ENCODE measurements around the gene VPS26C. TPM values are rescaled to one million over a fixed set of nuclear protein-coding genes. Genes with fewer than 3 reads are reported as not detected.

Gene VPS26C
- total RNA-seq, 1 experiment from 2014 or later, result 40.5 TPM

DNA sequence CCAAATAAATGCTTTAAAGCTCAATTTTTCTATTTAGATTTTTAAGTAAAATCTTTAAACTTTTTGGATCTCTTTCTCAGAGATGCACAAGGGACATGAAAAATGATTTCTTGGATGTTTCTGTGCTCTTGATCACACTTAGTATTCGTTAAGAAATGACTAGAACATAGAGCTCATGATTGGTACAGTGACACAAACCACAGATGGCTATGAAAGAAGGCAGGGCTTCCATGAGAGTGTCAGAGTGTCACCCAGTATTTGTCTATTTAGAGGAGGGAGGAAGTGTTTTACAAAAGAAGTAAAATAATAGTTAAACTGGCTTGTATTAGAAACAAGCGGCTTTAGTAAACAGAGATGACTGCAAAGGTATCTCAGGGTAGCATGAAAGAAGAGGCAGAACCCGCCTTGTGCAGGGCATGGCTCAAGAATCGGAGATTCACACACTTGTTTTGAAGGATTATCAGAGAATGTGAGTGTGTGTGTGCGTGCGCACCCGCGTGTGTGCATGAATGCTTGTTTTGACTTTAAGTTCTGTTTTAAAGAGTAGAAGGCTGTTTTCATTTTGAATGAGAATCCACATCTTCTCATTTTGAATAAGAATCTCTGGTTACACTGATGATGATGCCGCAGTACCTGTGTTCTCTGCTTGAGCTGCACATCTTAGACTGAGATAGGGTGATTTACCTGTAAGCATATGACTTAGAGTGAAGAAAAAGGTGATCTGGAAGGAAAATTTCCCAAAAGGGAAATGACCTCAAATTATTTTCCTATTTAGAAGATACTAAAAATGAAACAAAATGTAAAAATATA, 82.1 kb downstream of the VPS26C start:
- DNase-seq, result no peak
- ChIA-PET CTCF (no interaction called here), POLR2A (no interaction called here)
- H3K36me3 Mint-ChIP-seq (ENCODE audit: insufficient read depth, unreplicated experiment), result peaks cover 51% of the 10 kb centered on the region
- Histone ChIP-seq H3K4me3 (ENCODE audit: low read depth, low read length) (no peak overlapping the region), H3K27me3 (replicated peaks; ENCODE audit: control insufficient read depth, insufficient read depth, low read length) (no peaks in the 10 kb centered on the region), H3K36me3 (ENCODE audit: control insufficient read depth, insufficient read depth, low read length) (peaks cover 2% of the 10 kb centered on the region; the same call in 1 of the 2 replicates), H3K4me1 (no peaks in the 10 kb centered on the region), H3K9me3 (no peaks in the 10 kb centered on the region)
- no peaks in the 10 kb centered on the region for H3K27me3 Mint-ChIP-seq (ENCODE audit: insufficient read depth, unreplicated experiment)
- TF ChIP-seq, protein P1, sequence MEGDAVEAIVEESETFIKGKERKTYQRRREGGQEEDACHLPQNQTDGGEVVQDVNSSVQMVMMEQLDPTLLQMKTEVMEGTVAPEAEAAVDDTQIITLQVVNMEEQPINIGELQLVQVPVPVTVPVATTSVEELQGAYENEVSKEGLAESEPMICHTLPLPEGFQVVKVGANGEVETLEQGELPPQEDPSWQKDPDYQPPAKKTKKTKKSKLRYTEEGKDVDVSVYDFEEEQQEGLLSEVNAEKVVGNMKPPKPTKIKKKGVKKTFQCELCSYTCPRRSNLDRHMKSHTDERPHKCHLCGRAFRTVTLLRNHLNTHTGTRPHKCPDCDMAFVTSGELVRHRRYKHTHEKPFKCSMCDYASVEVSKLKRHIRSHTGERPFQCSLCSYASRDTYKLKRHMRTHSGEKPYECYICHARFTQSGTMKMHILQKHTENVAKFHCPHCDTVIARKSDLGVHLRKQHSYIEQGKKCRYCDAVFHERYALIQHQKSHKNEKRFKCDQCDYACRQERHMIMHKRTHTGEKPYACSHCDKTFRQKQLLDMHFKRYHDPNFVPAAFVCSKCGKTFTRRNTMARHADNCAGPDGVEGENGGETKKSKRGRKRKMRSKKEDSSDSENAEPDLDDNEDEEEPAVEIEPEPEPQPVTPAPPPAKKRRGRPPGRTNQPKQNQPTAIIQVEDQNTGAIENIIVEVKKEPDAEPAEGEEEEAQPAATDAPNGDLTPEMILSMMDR (IDR thresholded peaks at IDR 0.05; ENCODE audit: insufficient read depth in 1 of 2, low read depth in 1 of 2, low read length in 1 of 2, severe bottlenecking in 1 of 2, unreplicated experiment in 1 of 2), result no peak
- H3K9me3 Mint-ChIP-seq (ENCODE audit: unreplicated experiment), result no peaks in the 10 kb centered on the region
- no peak overlapping the region for H3K27ac Mint-ChIP-seq (ENCODE audit: unreplicated experiment)
- intact Hi-C loops (cut with micrococcal nuclease; ENCODE audit: unreplicated experiment), result no loop called here
- no peak overlapping the region for H3K4me3 Mint-ChIP-seq (ENCODE audit: unreplicated experiment)
- H3K4me1 Mint-ChIP-seq (ENCODE audit: low read depth, unreplicated experiment), result no peaks in the 10 kb centered on the region
- no TSS peak for BruUV-seq (replicated peaks)

DNA sequence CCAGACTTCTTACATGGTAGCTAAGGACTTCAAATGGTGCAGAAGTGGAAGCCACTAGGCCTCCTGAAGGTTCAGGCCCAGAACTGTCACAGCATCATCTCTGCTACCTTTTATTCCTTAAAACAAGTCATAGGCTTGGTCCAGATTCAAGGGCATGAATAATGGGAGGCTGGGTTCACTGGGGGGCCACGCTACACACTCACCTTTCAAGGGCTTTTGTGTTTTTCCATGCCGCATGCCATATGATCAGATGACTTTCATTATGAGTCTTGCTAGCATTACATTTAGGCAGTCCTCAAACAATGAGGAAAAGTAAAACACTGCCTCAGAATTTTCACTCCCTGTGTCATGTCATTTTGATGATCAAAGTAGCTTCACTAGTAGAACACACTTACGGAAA, 83.4 kb downstream of the VPS26C start:
- H3K27ac Mint-ChIP-seq (ENCODE audit: unreplicated experiment), result no peak overlapping the region
- peaks cover 48% of the 10 kb centered on the region for H3K36me3 Mint-ChIP-seq (ENCODE audit: insufficient read depth, unreplicated experiment)
- Histone ChIP-seq H3K4me3 (ENCODE audit: low read depth, low read length) (no peak overlapping the region), H3K36me3 (ENCODE audit: control insufficient read depth, insufficient read depth, low read length) (peaks cover 2% of the 10 kb centered on the region; the same call in 1 of the 2 replicates), H3K27me3 (replicated peaks; ENCODE audit: control insufficient read depth, insufficient read depth, low read length) (no peaks in the 10 kb centered on the region), H3K4me1 (no peaks in the 10 kb centered on the region), H3K9me3 (no peaks in the 10 kb centered on the region)
- no peaks in the 10 kb centered on the region for H3K9me3 Mint-ChIP-seq (ENCODE audit: unreplicated experiment)
- intact Hi-C loops (cut with micrococcal nuclease; ENCODE audit: unreplicated experiment), result no loop called here
- no peaks in the 10 kb centered on the region for H3K4me1 Mint-ChIP-seq (ENCODE audit: low read depth, unreplicated experiment)
- no peak overlapping the region for H3K4me3 Mint-ChIP-seq (ENCODE audit: unreplicated experiment)
- DNase-seq, result no peak
- ChIA-PET POLR2A (interaction anchor here (0.6 kb wide), 1 partner anchor 1043 kb away, joined by 7 read pairs; no protein-coding TSS in a partner anchor), CTCF (no interaction called here)
- no peaks in the 10 kb centered on the region for H3K27me3 Mint-ChIP-seq (ENCODE audit: insufficient read depth, unreplicated experiment)
- no TSS peak for BruUV-seq (replicated peaks)
- TF ChIP-seq, protein P1 (IDR thresholded peaks at IDR 0.05; ENCODE audit: insufficient read depth in 1 of 2, low read depth in 1 of 2, low read length in 1 of 2, severe bottlenecking in 1 of 2, unreplicated experiment in 1 of 2), result no peak

DNA sequence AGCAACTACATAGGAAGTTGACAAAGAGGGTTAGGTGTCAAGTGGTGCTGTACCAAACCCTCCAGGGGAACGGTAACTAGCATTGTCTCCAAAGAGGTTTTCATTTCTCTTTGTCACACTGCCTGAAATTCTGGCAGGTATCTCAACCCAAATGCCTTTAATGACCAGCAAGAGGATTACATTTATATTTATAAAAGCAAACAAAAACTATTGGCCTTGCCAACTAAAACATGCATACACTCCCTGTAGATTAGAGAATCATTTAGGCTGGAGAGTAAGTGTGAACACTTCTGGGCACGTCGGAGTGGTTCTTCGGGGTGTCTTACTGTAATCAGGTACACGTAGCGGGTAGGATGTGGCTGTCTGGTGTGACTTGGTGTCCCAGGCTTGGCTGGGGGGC, 84.9 kb downstream of the VPS26C start:
- TF ChIP-seq, protein P1 (IDR thresholded peaks at IDR 0.05; ENCODE audit: insufficient read depth in 1 of 2, low read depth in 1 of 2, low read length in 1 of 2, severe bottlenecking in 1 of 2, unreplicated experiment in 1 of 2), result no peak
- no peak overlapping the region for H3K4me3 Mint-ChIP-seq (ENCODE audit: unreplicated experiment)
- POLR2A ChIA-PET, result no interaction called here
- no peaks in the 10 kb centered on the region for H3K27me3 ChIP-seq (replicated peaks; ENCODE audit: control insufficient read depth, insufficient read depth, low read length)
- H3K4me1 Mint-ChIP-seq (ENCODE audit: low read depth, unreplicated experiment), result no peaks in the 10 kb centered on the region
- no peaks in the 10 kb centered on the region for H3K27me3 Mint-ChIP-seq (ENCODE audit: insufficient read depth, unreplicated experiment)
- intact Hi-C loops (cut with micrococcal nuclease; ENCODE audit: unreplicated experiment), result no loop called here
- no peaks in the 10 kb centered on the region for H3K9me3 ChIP-seq
- no peak for DNase-seq
- H3K36me3 Mint-ChIP-seq (ENCODE audit: insufficient read depth, unreplicated experiment), result peaks cover 55% of the 10 kb centered on the region
- H3K4me3 ChIP-seq (ENCODE audit: low read depth, low read length), result no peak overlapping the region
- H3K36me3 ChIP-seq (ENCODE audit: control insufficient read depth, insufficient read depth, low read length), result peaks cover 2% of the 10 kb centered on the region; the same call in 1 of the 2 replicates
- H3K4me1 ChIP-seq, result no peaks in the 10 kb centered on the region
- BruUV-seq (replicated peaks), result no TSS peak
- no peak overlapping the region for H3K27ac Mint-ChIP-seq (ENCODE audit: unreplicated experiment)
- no peaks in the 10 kb centered on the region for H3K9me3 Mint-ChIP-seq (ENCODE audit: unreplicated experiment)
- CTCF ChIA-PET, result no interaction called here

Measured in Caco-2 (cell line).